Psoas muscle (tissue), 8 donors: ENCODE measurements around the gene SEZ6L. TPM values are rescaled to one million over a fixed set of nuclear protein-coding genes. Genes with fewer than 3 reads are reported as not detected.

ENCODE experiments used
- ATAC-seq, 4 donors: fragments of 200-7000 bp; cut with Tn5 transposase; one replicate each; pipeline ENCODE4 v1.9.1; 2020; ENCODE audit warnings: moderate library complexity in 3 of 4, mild to moderate bottlenecking in 2 of 4
- DNase-seq, 2 donors: peaks; one replicate each; pipeline ENCODE4 v3.0.0-alpha.2; 2020
- H3K27ac ChIP-seq: fragments of 200-600 bp; one replicate; pipeline ENCODE4 v1.8.0; 2022
- H3K27me3 ChIP-seq, 3 donors: fragments of 200-600 bp in 1 of 3; one replicate each; pipeline versions ENCODE4 v1.6.1 to v1.8.0; 2013 to 2022; ENCODE audit warnings: low read length in 2 of 3, mild to moderate bottlenecking in 2 of 3, moderate library complexity in 1 of 3; ENCODE audit not compliant: insufficient read depth in 3 of 3
- H3K36me3 ChIP-seq, 2 donors: fragments of 200-600 bp in 1 of 2; one replicate each; pipeline versions ENCODE4 v1.6.1 to v1.8.0; 2013 to 2022; ENCODE audit warnings: low read depth in 1 of 2, mild to moderate bottlenecking in 1 of 2, moderate library complexity in 1 of 2; ENCODE audit not compliant: insufficient read depth in 1 of 2
- H3K4me1 ChIP-seq: fragments of 200-600 bp; one replicate; pipeline ENCODE4 v1.8.0; 2022
- H3K4me3 ChIP-seq: fragments of 200-600 bp; one replicate; pipeline ENCODE4 v1.8.0; 2022; ENCODE audit warnings: mild to moderate bottlenecking
- H3K9me3 ChIP-seq: fragments of 200-600 bp; one replicate; pipeline ENCODE4 v1.8.0; 2022
- WGBS, 3 donors: extraction: QIAGEN DNeasy Blood & Tissue Kit; methylation state at CpG; one replicate each; pipeline versions ENCODE4 v1.1.6 to v1.1.7; 2013; 5-methylcytosine and 5-hydroxymethylcytosine counted together
- intact Hi-C, 2 donors: fragments of 100-400 bp; cut with DNase I; formaldehyde crosslinking; loops; one replicate each; pipeline versions ENCODE4 v1.11.0 to v1.14.2; 2022
- polyA plus RNA-seq, 3 donors: library from polyadenylated mRNA; stranded (reverse); fragments of 200-250 nt; gene quantifications; one replicate each; pipeline ENCODE4 v1.2.3, GENCODE V29; 2013
- total RNA-seq, 4 donors: library from RNA; stranded (reverse); fragmentation: NEBNext Ultra II Directional in 2 of 4; extraction: Animal tissue kit (Norgen Biotek cat#: 25700) in 2 of 4; gene quantifications; one replicate each; pipeline versions ENCODE4 v1.2.1 to v1.2.4, GENCODE V29; 2021 to 2023
- TF ChIP-seq, protein P1 (sequence below): fragments of 200-600 bp; IDR thresholded peaks from one replicate; pipeline ENCODE4 v1.8.0; 2022; ENCODE audit warnings: antibody characterized with exemption
- donor health status: healthy with polysubstance abuse.
- donor health status: DM: no; HTN: no; CAD: no; lungs with moderate emphysema.
- donor health status: Bipolar disorder and iron deficiency.
- donor health status: healthy.
- donor health status: DM: yes; HTN: yes; CAD: no.
- donor health status: DM: no; HTN: no; CAD: no.
- donor health status: DM: no; HTN: no; CAD: no.
- donor health status: DM: yes; HTN: yes; CAD: no.

The SEZ6L gene
- total and polyA plus RNA-seq, 7 donors: 0.04 to 0.06 TPM; not detected in 5

DNA sequence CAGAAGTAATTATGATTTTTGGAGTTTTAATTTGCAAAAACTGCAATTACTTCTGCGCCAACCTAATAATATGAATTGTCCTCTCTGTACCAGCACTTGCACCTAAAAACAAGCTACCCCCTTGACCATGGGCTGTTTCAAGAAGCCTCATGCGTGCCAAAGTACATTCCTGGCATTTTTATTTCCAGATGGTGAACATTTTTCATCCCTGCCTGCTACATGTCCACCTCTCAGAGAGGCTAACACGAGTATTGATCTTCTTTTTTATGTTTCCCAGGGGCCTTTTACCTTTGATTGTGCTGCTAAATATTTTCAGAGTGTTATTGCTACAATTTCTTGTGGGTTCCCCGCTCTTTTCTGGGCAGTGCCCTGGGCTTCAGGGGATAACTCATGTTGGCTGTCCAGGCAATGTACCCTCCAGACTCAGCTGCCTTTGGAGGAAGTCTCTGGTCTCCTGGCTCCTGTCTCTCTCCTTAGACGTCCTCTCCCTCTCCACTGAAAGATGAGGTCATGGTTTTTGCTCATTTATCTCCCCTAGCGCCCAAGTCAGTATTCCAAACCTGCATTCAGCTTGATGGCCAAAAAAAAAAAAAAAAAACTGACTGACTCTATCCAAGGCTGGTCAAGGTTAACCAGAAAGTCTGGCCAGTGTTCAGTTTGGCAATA, 173.6 kb downstream of the SEZ6L start:
- H3K27ac ChIP-seq: no peak overlapping the region
- peaks cover 4% of the 10 kb centered on the region for H3K4me1 ChIP-seq
- H3K27me3 ChIP-seq: peaks cover 0 to 5% (median 4%) of the 10 kb centered on the region in 3 donors
- WGBS, 3 donors: 33 to 37% (median 33%) methylated on average over 6 of the region's 6 CpGs
- intact Hi-C loops: no loop called here
- no peaks in the 10 kb centered on the region for H3K9me3 ChIP-seq
- DNase-seq: no peak
- no peak for ATAC-seq
- no peaks in the 10 kb centered on the region for H3K36me3 ChIP-seq
- no peak overlapping the region for H3K4me3 ChIP-seq
- TF ChIP-seq, protein P1, sequence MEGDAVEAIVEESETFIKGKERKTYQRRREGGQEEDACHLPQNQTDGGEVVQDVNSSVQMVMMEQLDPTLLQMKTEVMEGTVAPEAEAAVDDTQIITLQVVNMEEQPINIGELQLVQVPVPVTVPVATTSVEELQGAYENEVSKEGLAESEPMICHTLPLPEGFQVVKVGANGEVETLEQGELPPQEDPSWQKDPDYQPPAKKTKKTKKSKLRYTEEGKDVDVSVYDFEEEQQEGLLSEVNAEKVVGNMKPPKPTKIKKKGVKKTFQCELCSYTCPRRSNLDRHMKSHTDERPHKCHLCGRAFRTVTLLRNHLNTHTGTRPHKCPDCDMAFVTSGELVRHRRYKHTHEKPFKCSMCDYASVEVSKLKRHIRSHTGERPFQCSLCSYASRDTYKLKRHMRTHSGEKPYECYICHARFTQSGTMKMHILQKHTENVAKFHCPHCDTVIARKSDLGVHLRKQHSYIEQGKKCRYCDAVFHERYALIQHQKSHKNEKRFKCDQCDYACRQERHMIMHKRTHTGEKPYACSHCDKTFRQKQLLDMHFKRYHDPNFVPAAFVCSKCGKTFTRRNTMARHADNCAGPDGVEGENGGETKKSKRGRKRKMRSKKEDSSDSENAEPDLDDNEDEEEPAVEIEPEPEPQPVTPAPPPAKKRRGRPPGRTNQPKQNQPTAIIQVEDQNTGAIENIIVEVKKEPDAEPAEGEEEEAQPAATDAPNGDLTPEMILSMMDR: no peak

DNA sequence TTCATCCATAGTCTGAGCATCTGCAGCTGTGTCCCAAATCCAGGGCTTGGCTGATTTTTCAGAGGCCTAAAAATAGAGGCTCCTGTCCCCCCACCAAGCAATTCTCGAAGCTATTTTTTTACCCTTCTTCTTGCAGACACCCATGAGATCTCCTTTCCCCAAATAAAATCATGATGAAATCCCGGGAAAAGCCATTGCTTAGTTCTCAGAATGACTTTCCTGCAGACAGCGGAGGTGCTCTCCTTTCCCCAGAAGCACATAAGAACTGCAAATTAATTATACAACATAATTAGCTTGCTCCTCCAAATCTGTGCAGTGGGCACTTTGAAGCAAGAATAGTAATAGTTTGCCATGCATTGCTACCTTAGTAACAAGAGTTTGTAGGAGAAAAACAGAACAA, 176.2 kb downstream of the SEZ6L start:
- DNase-seq (no peak), ATAC-seq (no peak)
- no peaks in the 10 kb centered on the region for H3K9me3 ChIP-seq
- H3K4me1 ChIP-seq: no peaks in the 10 kb centered on the region
- no peak overlapping the region for H3K27ac ChIP-seq
- no peak overlapping the region for H3K4me3 ChIP-seq
- TF ChIP-seq, protein P1: no peak
- 54 to 59% (median 59%) methylated on average over 3 of the region's 3 CpGs for WGBS, 3 donors
- no peaks in the 10 kb centered on the region for H3K36me3 ChIP-seq
- peaks cover 0 to 5% (median 4%) of the 10 kb centered on the region in 3 donors for H3K27me3 ChIP-seq
- intact Hi-C loops: no loop called here

- Histone ChIP-seq H3K27me3 (peaks cover 0 to 4% (median 0%) of the 10 kb centered on the region in 3 donors), H3K9me3 (no peaks in the 10 kb centered on the region), H3K4me3 (no peak overlapping the region), H3K4me1 (no peaks in the 10 kb centered on the region), H3K36me3 (no peaks in the 10 kb centered on the region), H3K27ac (no peak overlapping the region)
- no peak for DNase-seq
- no peak for ATAC-seq
- TF ChIP-seq, protein P1: no peak
- 90 to 92% (median 91%) methylated on average over 2 of the region's 2 CpGs for WGBS, 3 donors
- intact Hi-C loops: no loop called here
Measured at GRCh38 chr22:26348810-26349526, 179.7 kb downstream of the SEZ6L start.

- DNase-seq (no peak), ATAC-seq (no peak)
- Histone ChIP-seq H3K36me3 (no peaks in the 10 kb centered on the region), H3K27me3 (peaks cover 0 to 6% (median 3%) of the 10 kb centered on the region in 3 donors), H3K4me1 (no peaks in the 10 kb centered on the region), H3K27ac (no peak overlapping the region), H3K9me3 (no peaks in the 10 kb centered on the region), H3K4me3 (no peak overlapping the region)
- TF ChIP-seq, protein P1: no peak
- intact Hi-C loops: no loop called here
- 53 to 60% (median 56%) methylated on average over 20 of the region's 20 CpGs for WGBS, 3 donors
Measured at GRCh38 chr22:26354707-26355106, 185.4 kb downstream of the SEZ6L start.
